ENCODE data around the gene SLC6A3.

The SLC6A3 gene

GRCh38 chr5:1404062-1404461 lies 41.2 kb downstream of the SLC6A3 start:
- no peak for DNase-seq

GRCh38 chr5:1402611-1403255 lies 42.5 kb downstream of the SLC6A3 start:
- no peak for DNase-seq

- no peak for DNase-seq
Observed at GRCh38 chr5:1401536-1402138, 43.6 kb downstream of the SLC6A3 start.

GRCh38 chr5:1400936-1401335 lies 44.3 kb downstream of the SLC6A3 start:
- no peak for DNase-seq

- DNase-seq = no peak
Observed at GRCh38 chr5:1400211-1400855, 44.9 kb downstream of the SLC6A3 start.

- no peak for DNase-seq
Observed at GRCh38 chr5:1399737-1400136, 45.5 kb downstream of the SLC6A3 start.

GRCh38 chr5:1396293-1396816 lies 48.9 kb downstream of the SLC6A3 start:
- no peak for DNase-seq

- DNase-seq = no peak
Observed at GRCh38 chr5:1394881-1395860, 50.1 kb downstream of the SLC6A3 start.

GRCh38 chr5:1393571-1394501 lies 51.4 kb downstream of the SLC6A3 start:
- DNase-seq = no peak

GRCh38 chr5:1392801-1393565 lies 52.3 kb downstream of the SLC6A3 start:
- DNase-seq = no peak

GRCh38 chr5:1392261-1392660 lies 53.0 kb downstream of the SLC6A3 start:
- no peak for DNase-seq

GRCh38 chr5:1391691-1392090 lies 53.5 kb downstream of the SLC6A3 start:
- DNase-seq = no peak

- DNase-seq = no peak
Observed at GRCh38 chr5:1390861-1391600, 54.2 kb downstream of the SLC6A3 start.

GRCh38 chr5:1390333-1390732 lies 54.9 kb downstream of the SLC6A3 start:
- DNase-seq = no peak

GRCh38 chr5:1388383-1388967 lies 56.8 kb downstream of the SLC6A3 start:
- no peak for DNase-seq

- no peak for DNase-seq
Observed at GRCh38 chr5:1387876-1388275, 57.4 kb downstream of the SLC6A3 start.

GRCh38 chr5:1387059-1387755 lies 58.0 kb downstream of the SLC6A3 start:
- DNase-seq = no peak

- DNase-seq = peak; percentile 25 to 41
Observed at GRCh38 chr5:1386274-1386717, 58.9 kb downstream of the SLC6A3 start.
